LHCN-M2 (cell line): ENCODE data around the gene NEB. TPM values are rescaled to one million over a fixed set of nuclear protein-coding genes. Genes with fewer than 3 reads are reported as not detected.
"Not testable (repeated sequence)": the region's sequence is repeated elsewhere in the genome, so short reads cannot be mapped to it uniquely, and the experiment has no call there.

ENCODE experiments used
- DNase-seq: peaks from one replicate; pipeline ENCODE4 v3.0.0-alpha.2; 2012; ENCODE audit warnings: low read depth
- total RNA-seq: library from RNA; depleted of rRNA; stranded (reverse); fragments of >200 nt; gene quantifications from 2 replicates; pipeline ENCODE4 v1.2.3, GENCODE V29; 2014

Gene NEB
- total RNA-seq, 1 experiment from 2014 or later = 2.6 TPM

GRCh38 chr2:151650456-151650855, 83.8 kb downstream of the NEB start:
- no peak for DNase-seq

GRCh38 chr2:151649966-151650365, 84.3 kb downstream of the NEB start:
- DNase-seq = no peak

- no peak for DNase-seq
Observed at GRCh38 chr2:151649400-151649799, 84.9 kb downstream of the NEB start.

- DNase-seq = not testable (repeated sequence)
Observed at GRCh38 chr2:151646512-151646911, 87.8 kb downstream of the NEB start.

- no peak for DNase-seq
Observed at GRCh38 chr2:151644580-151644979, 89.7 kb downstream of the NEB start.

- not testable (repeated sequence) for DNase-seq
Observed at GRCh38 chr2:151641895-151642294, 92.4 kb downstream of the NEB start.

- no peak for DNase-seq
Observed at GRCh38 chr2:151640087-151640486, 94.2 kb downstream of the NEB start.

- no peak for DNase-seq
Observed at GRCh38 chr2:151638990-151639389, 95.3 kb downstream of the NEB start.

GRCh38 chr2:151638191-151638933, 95.9 kb downstream of the NEB start:
- DNase-seq = peak; percentile 51

- DNase-seq = no peak
Observed at GRCh38 chr2:151637271-151637781, 97.0 kb downstream of the NEB start.

GRCh38 chr2:151634736-151635467, 99.4 kb downstream of the NEB start:
- no peak for DNase-seq

- peak; percentile 23 for DNase-seq
Observed at GRCh38 chr2:151632993-151633565, 101.2 kb downstream of the NEB start.

- DNase-seq = no peak
Observed at GRCh38 chr2:151630372-151630771, 103.9 kb downstream of the NEB start.

GRCh38 chr2:151627353-151627752, 106.9 kb downstream of the NEB start:
- DNase-seq = no peak

- no peak for DNase-seq
Observed at GRCh38 chr2:151624271-151624670, 110.0 kb downstream of the NEB start.

GRCh38 chr2:151623631-151624030, 110.6 kb downstream of the NEB start:
- no peak for DNase-seq

- DNase-seq = no peak
Observed at GRCh38 chr2:151620761-151621160, 113.5 kb downstream of the NEB start.

- no peak for DNase-seq
Observed at GRCh38 chr2:151619337-151619989, 114.8 kb downstream of the NEB start.

- DNase-seq = no peak
Observed at GRCh38 chr2:151616760-151617339, 117.4 kb downstream of the NEB start.

- no peak for DNase-seq
Observed at GRCh38 chr2:151614606-151615306, 119.5 kb downstream of the NEB start.

- DNase-seq = no peak
Observed at GRCh38 chr2:151614159-151614558, 120.1 kb downstream of the NEB start.
